SK-N-SH (cell line): Measurements from ENCODE around the gene NTRK2.

Experiments used
- CTCF ChIP-seq: fragments of 200-600 bp; sonication (generic); IDR thresholded peaks from 2 replicates; pipeline ENCODE4 v1.6.1; 2017; ENCODE audit warnings: antibody characterized with exemption, mild to moderate bottlenecking, moderate library complexity
- ELF1 ChIP-seq: IDR thresholded peaks from 2 replicates; pipeline ENCODE4 v1.4.0; 2012
- EP300 ChIP-seq, 2 experiments: IDR thresholded peaks; 2 replicates each; pipeline versions ENCODE4 v1.4.0 to v1.6.1; 2012; ENCODE audit warnings: borderline replicate concordance in 1 of 2, low read depth in 1 of 2, low read length in 1 of 2
- EZH2phosphoT487 ChIP-seq: fragments of 200-600 bp; sonication (generic); IDR thresholded peaks from 2 replicates; pipeline ENCODE4 v1.6.1; 2017; ENCODE audit warnings: low read depth, mixed run types, mild to moderate bottlenecking, antibody characterized with exemption, moderate library complexity, borderline replicate concordance
- PBX3 ChIP-seq: IDR thresholded peaks from 2 replicates; pipeline ENCODE4; 2012
- RAD21 ChIP-seq: IDR thresholded peaks from 2 replicates; pipeline ENCODE4 v1.6.1; 2012; ENCODE audit warnings: mild to moderate bottlenecking, low read length
- USF1 ChIP-seq: IDR thresholded peaks from 2 replicates; pipeline ENCODE4 v1.4.0; 2012; ENCODE audit warnings: low read depth, borderline replicate concordance
- USF2 ChIP-seq: fragments of 150-350 bp; IDR thresholded peaks from 2 replicates; pipeline ENCODE4 v1.6.1; 2017; ENCODE audit warnings: antibody characterized with exemption, low read length, low read depth, borderline replicate concordance
- YY1 ChIP-seq: IDR thresholded peaks from 2 replicates; pipeline ENCODE4 v1.4.0; 2012; ENCODE audit warnings: low read depth, mild to moderate bottlenecking
- ZBTB33 ChIP-seq: IDR thresholded peaks from 2 replicates; pipeline ENCODE4 v1.4.0; 2012; ENCODE audit warnings: low read depth, borderline replicate concordance

GRCh38 chr9:84841931-84842330 lies 172.4 kb downstream of the NTRK2 start:
- TF ChIP-seq CTCF (no peak), PBX3 (no peak), YY1 (no peak), EZH2phosphoT487 (no peak), EP300 (IDR thresholded peaks at IDR 0.05; ENCODE audit: borderline replicate concordance in 1 of 2, low read depth in 1 of 2, low read length in 1 of 2) (no peak), ZBTB33 (no peak), USF2 (no peak), ELF1 (no peak), RAD21 (no peak), USF1 (no peak)
